T-helper 17 cell (primary cell): ENCODE measurements around the gene SRGAP1. TPM values are rescaled to one million over a fixed set of nuclear protein-coding genes. Genes with fewer than 3 reads are reported as not detected.

Experiments used
- ATAC-seq: fragments of 150-1000 bp; cut with Tn5 transposase; 2 replicates; pipeline ENCODE4 v1.10.0; 2021; ENCODE audit warnings: mild to moderate bottlenecking, moderate library complexity
- DNase-seq, 3 donors: peaks; one replicate each; pipeline versions ENCODE4 v3.0.0 to v3.0.0-alpha.2; 2020 to 2021
- H3K9me3 ChIP-seq: one replicate; pipeline ENCODE4 v1.7.0; 2013; ENCODE audit warnings: low read length, mild to moderate bottlenecking; ENCODE audit not compliant: control insufficient read depth, poor library complexity, severe bottlenecking
- H3K27ac Mint-ChIP-seq: one replicate; pipeline ENCODE4 v1.8.0; 2022; ENCODE audit warnings: mild to moderate bottlenecking, moderate library complexity, mixed read lengths
- H3K27me3 Mint-ChIP-seq: one replicate; pipeline ENCODE4 v1.8.0; 2022; ENCODE audit warnings: mixed read lengths
- H3K36me3 Mint-ChIP-seq: one replicate; pipeline ENCODE4 v1.8.0; 2022; ENCODE audit warnings: low read depth, mixed read lengths
- H3K4me1 Mint-ChIP-seq: one replicate; pipeline ENCODE4 v1.8.0; 2022; ENCODE audit warnings: mild to moderate bottlenecking, mixed read lengths
- H3K4me3 Mint-ChIP-seq: one replicate; pipeline ENCODE4 v1.8.0; 2022; ENCODE audit warnings: mild to moderate bottlenecking, moderate library complexity, mixed read lengths
- total RNA-seq, 4 donors: library from RNA in 2 of 4; stranded (reverse) in 2 of 4; gene quantifications; one replicate each; pipeline ENCODE4 v1.2.3 and lab custom pipeline; 2022 to 2026

SRGAP1 gene
- total RNA-seq, 2 donors from 2014 or later = 0.05 to 0.13 TPM

DNA sequence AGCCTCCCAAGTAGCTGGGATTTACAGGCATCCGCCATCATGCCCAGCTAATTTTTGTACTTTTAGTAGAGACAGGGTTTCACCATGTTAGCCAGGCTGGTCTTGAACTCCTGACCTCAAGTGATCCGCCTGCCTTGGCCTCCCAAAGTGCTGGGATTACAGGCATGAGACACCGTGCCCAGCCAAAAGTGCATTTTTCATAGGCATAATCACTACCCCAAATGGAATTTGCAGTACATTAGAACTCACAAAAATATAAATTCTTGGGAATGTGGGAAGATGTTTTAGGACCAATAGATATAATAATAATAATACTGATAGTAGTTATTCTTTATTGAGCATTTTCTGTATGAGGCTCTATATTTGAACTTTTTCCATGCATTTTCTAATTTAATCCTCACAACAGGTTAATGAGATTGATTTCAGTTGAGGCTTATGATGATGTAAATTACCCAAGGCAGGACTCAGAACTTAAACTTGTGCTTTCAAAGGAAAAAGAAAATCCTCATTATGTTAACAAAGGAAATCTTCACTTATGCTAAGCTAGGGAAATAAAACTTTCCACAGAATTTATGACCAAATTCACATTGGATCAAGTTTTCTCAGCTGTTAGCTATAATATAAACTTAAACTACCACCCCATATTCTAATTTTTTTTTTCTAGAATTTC lies 121.6 kb downstream of the SRGAP1 start:
- no peaks in the 10 kb centered on the region for H3K36me3 Mint-ChIP-seq
- H3K27me3 Mint-ChIP-seq = peaks cover 29% of the 10 kb centered on the region
- no peak for DNase-seq
- no peak overlapping the region for H3K27ac Mint-ChIP-seq
- H3K9me3 ChIP-seq = no peaks in the 10 kb centered on the region
- ATAC-seq = no peak
- peaks cover 4% of the 10 kb centered on the region for H3K4me1 Mint-ChIP-seq
- H3K4me3 Mint-ChIP-seq = no peak overlapping the region

DNA sequence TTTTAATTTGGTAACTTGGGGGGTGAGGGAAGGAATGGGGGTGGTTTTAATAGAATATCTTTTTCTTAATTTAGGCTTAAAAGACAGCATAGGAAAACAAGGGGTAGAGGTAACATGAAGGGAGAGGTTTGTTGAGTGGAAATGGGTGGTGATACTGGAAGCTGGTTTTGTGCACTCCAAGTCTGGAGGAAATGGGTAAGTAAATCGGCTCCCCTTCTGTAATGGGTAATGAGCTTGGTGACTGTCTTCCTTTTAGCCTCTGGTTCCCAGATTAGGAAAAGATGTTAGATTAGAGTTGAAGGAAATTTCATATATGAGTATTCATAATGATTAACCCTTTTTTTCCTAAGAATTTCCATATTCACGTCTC lies 122.1 kb downstream of the SRGAP1 start:
- no peaks in the 10 kb centered on the region for H3K9me3 ChIP-seq
- no peak for DNase-seq
- Mint-ChIP-seq H3K36me3 (no peaks in the 10 kb centered on the region), H3K4me1 (peaks cover 4% of the 10 kb centered on the region), H3K27ac (no peak overlapping the region), H3K27me3 (peaks cover 30% of the 10 kb centered on the region), H3K4me3 (no peak overlapping the region)
- ATAC-seq = no peak

DNA sequence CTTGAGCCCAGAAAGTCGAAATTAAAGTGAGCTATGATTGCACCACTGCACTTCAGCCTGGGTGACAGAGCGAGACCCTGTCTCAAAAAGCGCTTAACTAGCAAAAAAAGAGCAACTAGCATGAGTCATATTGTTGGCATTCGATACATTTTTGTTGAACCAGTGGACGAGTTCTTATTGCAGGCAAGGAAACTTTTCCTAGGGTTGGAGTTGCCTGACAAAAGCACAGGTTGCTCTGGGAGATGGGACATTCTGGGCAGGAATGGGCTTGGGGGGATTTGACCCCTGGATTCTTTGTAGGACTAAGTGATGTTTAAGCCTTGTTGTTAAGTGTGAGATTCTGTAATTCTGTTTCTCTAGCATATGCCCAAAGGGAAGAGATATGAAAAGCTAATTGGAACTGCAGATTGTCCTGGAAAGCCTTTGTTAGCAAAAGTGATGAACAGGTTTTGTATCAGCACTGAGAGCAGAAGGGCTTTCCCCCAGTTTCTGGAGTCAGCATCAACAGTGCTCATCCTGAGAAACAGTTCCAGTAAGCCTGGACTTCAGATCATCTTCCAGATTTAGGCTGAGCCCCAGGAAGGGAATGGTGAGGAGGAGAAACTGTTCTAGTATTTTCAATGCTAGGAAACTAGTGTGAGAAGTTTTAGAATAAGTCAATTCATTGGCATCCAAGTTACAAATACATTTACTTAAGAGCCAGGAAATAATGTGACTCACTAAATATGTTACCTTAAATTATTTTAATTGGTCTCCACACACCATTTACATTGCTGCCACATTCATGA lies 123.1 kb downstream of the SRGAP1 start:
- Mint-ChIP-seq H3K4me1 (peaks cover 4% of the 10 kb centered on the region), H3K4me3 (no peak overlapping the region), H3K36me3 (no peaks in the 10 kb centered on the region), H3K27me3 (peaks cover 27% of the 10 kb centered on the region), H3K27ac (no peak overlapping the region)
- H3K9me3 ChIP-seq = no peaks in the 10 kb centered on the region
- DNase-seq = no peak
- ATAC-seq = no peak

DNA sequence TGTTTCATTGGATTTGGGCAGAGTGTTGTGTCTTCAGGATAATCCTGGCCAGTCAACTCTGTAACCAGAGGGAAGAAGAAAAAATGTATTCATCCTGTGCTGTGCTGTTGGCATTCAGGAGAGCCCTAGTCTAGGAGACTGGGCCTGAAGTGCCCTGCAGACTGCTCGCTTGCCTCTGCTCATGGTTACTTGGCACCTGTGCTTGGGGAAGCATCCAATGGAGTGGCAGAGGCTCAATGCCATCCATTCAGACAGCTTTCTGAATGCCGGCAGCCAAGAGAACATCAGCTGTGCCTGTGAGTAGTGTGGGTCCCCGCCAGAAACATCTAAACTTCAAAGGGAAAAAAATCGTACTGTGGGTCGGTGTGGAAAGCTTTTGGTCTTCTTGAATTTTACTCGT lies 124.2 kb downstream of the SRGAP1 start:
- H3K4me1 Mint-ChIP-seq = peaks cover 4% of the 10 kb centered on the region
- H3K9me3 ChIP-seq = no peaks in the 10 kb centered on the region
- H3K4me3 Mint-ChIP-seq = no peak overlapping the region
- no peak for DNase-seq
- peaks cover 27% of the 10 kb centered on the region for H3K27me3 Mint-ChIP-seq
- no peak overlapping the region for H3K27ac Mint-ChIP-seq
- no peak for ATAC-seq
- no peaks in the 10 kb centered on the region for H3K36me3 Mint-ChIP-seq

DNA sequence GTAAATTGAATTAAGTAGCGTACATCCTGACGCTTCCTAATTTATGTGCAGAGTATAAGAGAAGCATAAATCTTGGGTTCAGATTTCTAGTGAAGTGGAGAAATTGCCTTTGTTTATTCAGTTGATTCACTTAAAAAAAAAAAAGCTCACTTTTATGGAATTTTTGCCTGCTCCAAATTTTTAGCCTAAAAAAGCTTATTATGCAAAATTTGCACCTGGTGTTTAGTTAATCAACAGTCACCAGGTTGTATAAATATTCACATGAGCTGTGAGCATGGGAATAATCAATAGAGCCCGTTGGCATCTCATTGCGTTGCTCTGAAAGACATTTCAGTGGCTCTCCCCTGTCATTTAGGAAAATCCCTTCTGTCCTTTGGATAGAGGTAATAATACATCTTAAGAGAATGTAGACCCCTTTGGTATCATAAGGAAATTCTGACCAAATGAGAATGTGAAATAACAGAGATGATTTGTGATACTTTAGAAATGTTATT lies 132.4 kb downstream of the SRGAP1 start:
- no peaks in the 10 kb centered on the region for H3K9me3 ChIP-seq
- DNase-seq (no peak), ATAC-seq (no peak)
- Mint-ChIP-seq H3K36me3 (no peaks in the 10 kb centered on the region), H3K27ac (no peak overlapping the region), H3K4me1 (no peaks in the 10 kb centered on the region), H3K27me3 (peaks cover 21% of the 10 kb centered on the region), H3K4me3 (no peak overlapping the region)

DNA sequence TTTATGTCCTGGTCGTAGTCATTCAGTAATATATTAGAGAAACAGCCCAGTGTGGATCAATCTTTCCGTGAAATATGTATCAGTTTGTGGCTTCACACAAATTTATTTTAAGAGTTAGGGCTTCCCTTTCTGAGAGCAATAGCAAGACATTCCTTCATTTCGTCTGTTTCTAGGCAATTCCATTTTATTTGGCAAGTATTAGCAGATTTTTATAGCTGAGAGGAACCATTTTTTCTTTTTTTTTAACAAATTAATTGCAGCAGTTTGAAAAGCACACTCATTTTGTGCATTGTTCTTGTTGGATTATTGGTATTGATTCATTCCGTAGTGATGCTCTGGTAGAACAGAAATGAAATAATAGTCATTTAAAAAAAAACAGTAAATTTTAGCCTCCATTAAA lies 132.9 kb downstream of the SRGAP1 start:
- H3K36me3 Mint-ChIP-seq = no peaks in the 10 kb centered on the region

DNA sequence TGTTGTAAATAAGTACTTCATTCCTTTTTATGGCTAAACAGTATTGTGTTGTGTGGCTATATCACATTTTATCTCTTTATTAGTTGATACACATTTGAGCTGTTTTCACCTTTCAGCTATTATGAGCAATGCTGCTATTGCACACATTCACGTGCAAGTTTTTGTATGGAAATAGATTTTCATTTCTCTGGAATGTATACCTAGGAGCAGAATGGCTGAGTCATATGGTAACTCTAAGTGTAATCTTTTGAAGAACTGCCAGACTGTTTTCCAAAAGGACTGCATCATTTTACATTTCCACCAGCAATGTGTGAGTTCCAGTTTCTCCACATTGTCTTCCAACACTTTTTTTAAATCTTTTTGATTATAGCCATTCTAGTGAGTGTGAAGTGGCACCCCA lies 134.0 kb downstream of the SRGAP1 start:
- H3K9me3 ChIP-seq = no peaks in the 10 kb centered on the region
- H3K27ac Mint-ChIP-seq = no peak overlapping the region
- ATAC-seq = no peak
- peaks cover 21% of the 10 kb centered on the region for H3K27me3 Mint-ChIP-seq
- no peaks in the 10 kb centered on the region for H3K36me3 Mint-ChIP-seq
- no peaks in the 10 kb centered on the region for H3K4me1 Mint-ChIP-seq
- DNase-seq = no peak
- H3K4me3 Mint-ChIP-seq = no peak overlapping the region

More for the DNA sequence above, 132.9 kb downstream of the SRGAP1 start:
- no peak for DNase-seq
- no peak overlapping the region for H3K4me3 Mint-ChIP-seq
- no peaks in the 10 kb centered on the region for H3K9me3 ChIP-seq
- H3K27ac Mint-ChIP-seq = no peak overlapping the region
- H3K27me3 Mint-ChIP-seq = peaks cover 21% of the 10 kb centered on the region
- ATAC-seq = no peak
- no peaks in the 10 kb centered on the region for H3K4me1 Mint-ChIP-seq

DNA sequence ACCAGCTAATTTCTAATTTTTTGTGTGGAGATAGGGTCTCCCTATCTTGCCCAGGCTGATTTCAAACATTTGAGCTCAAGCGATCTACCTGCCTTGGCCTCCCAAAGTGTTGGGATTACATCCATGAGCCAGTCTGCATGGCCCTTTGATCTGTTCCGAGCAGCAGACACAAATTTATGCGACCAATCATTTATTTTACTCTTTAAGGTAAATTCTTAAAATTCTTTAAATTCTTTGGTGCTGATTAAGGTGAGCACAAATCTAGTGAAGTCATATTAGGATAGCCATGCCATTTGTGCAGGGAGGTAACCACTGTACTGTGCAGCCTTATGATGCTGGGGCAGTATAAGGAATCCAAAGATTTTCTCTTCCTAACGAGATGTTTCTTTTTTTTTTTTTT lies 135.7 kb downstream of the SRGAP1 start:
- H3K36me3 Mint-ChIP-seq = no peaks in the 10 kb centered on the region
- H3K27me3 Mint-ChIP-seq = peaks cover 29% of the 10 kb centered on the region
- DNase-seq (no peak), ATAC-seq (no peak)
- H3K9me3 ChIP-seq = no peaks in the 10 kb centered on the region
- no peak overlapping the region for H3K4me3 Mint-ChIP-seq
- peaks cover 3% of the 10 kb centered on the region for H3K4me1 Mint-ChIP-seq
- H3K27ac Mint-ChIP-seq = no peak overlapping the region

DNA sequence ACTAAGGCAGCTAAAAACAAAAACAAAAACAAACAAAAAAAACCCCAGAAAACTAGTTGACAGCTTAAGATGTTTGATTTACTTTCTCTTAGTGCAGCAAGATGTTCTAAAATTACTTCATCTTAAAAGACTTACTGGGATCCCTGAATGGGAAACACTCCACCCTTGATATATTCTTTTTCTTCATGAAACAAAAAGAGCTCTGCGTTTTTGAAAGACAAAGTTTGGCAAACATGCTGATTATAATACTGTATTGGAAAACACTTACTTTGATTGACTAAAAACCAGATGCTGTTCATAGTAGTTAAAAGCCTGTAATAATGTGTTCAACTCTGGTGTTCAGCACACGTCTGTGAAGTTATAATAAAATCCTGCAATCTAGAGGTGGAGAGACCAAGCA lies 136.8 kb downstream of the SRGAP1 start:
- Mint-ChIP-seq H3K36me3 (no peaks in the 10 kb centered on the region), H3K27ac (no peak overlapping the region), H3K4me3 (no peak overlapping the region), H3K4me1 (peaks cover 3% of the 10 kb centered on the region), H3K27me3 (peaks cover 32% of the 10 kb centered on the region)
- H3K9me3 ChIP-seq = no peaks in the 10 kb centered on the region
- DNase-seq (no peak), ATAC-seq (no peak)

DNA sequence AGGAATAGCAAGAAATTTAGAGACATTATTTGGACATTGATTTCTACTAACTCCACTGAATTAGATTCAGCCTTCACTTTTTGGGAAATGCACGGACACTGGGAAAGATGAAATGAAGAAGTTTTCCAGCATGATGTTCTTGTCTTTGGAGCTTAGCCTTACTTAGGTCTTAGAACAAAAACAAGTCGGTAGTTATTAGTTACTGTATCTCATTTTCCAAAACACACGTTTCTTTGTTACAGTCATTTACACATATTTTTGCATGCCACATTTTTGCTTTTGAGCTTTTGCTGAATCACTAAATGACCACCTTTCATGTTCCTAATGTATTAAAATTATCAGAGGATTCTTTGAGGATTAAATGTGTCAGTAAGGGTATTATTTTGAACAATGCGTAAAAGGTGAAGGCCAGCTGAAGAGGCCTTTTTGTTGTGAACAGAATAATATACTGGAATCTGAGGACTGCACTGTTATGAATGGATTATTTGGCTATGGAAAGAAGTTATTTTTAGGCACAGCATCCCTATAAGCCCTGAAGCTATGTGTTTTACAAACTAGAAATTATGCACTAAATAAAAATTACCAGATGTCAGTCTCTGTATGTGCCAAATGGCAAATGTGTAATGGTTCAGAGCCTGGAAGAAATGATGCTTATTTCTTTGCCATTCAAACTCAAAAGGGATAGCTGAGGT lies 138.2 kb downstream of the SRGAP1 start:
- peaks cover 32% of the 10 kb centered on the region for H3K27me3 Mint-ChIP-seq
- no peak overlapping the region for H3K4me3 Mint-ChIP-seq
- no peak for ATAC-seq
- no peak overlapping the region for H3K27ac Mint-ChIP-seq
- H3K9me3 ChIP-seq = no peaks in the 10 kb centered on the region
- H3K36me3 Mint-ChIP-seq = no peaks in the 10 kb centered on the region
- peaks cover 3% of the 10 kb centered on the region for H3K4me1 Mint-ChIP-seq
- DNase-seq = no peak

DNA sequence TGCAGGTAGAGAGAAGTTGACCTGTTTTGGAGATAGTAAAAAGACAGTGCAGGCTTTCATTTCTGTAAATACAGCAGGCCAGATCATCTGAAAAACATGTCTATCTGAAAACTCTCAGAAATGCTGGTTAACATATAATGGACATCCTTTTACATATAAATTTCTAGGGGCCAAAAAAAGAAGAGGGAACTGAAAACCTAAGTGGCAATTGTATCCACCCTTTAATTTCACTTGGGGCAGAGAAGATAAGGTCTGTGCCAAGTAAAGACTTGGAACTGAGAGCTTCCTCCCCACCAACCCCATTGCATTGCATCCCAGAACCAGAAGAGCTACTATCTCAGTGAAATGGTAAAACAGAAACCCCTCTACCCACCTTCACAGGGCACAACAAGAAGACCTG lies 141.0 kb downstream of the SRGAP1 start:
- Mint-ChIP-seq H3K27me3 (peaks cover 27% of the 10 kb centered on the region), H3K27ac (no peak overlapping the region), H3K4me1 (peaks cover 5% of the 10 kb centered on the region), H3K36me3 (peaks cover 2% of the 10 kb centered on the region), H3K4me3 (no peak overlapping the region)
- no peaks in the 10 kb centered on the region for H3K9me3 ChIP-seq
- no peak for ATAC-seq
- no peak for DNase-seq

DNA sequence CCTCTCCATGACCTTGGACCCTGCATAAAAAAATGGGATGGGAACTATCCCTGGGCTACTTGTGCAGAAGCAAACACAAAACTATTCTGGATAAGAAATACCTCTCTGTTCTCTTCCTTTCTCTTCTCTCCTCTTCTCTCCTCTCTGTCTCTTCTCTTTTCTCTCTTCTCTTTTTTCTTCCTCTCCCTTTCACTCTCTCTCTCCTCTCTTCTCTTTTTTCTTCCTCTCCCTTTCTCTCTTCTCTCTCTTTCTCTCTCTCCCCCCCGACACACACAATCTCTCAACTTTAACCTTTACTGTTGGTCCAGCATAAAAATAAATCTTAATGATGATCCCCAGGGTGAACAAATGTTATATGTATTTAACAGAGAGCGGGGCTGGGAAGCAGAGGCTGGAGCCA lies 141.4 kb downstream of the SRGAP1 start:
- no peak for ATAC-seq
- Mint-ChIP-seq H3K4me1 (peaks cover 5% of the 10 kb centered on the region), H3K36me3 (peaks cover 2% of the 10 kb centered on the region), H3K27me3 (peaks cover 25% of the 10 kb centered on the region), H3K27ac (no peak overlapping the region), H3K4me3 (no peak overlapping the region)
- DNase-seq = no peak
- no peaks in the 10 kb centered on the region for H3K9me3 ChIP-seq

DNA sequence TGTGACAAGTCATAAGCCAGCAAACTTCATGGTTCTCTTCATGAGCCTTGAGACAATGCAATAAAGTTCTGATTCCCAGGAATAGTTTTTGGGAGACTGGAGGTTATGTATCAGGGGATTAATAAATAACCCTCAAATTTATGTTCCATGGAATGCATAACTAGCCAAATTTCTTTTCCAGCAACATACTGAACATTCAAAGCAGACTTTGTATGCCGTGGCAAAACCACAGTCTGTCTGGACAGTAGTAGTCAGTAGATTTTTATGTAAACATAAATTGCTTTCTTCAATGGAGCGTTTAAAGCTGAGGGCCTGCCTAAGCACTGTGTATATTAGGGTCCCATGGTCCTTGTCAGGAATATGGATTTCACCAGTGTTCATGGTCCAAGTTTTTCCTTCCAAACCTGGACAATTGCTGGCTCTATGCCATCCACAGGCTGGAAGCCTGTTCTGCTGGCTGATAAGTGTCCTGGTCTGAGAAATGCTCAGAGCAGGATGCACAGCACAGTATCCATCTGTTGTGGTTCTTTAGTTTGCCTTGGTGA lies 144.9 kb downstream of the SRGAP1 start:
- peaks cover 35% of the 10 kb centered on the region for H3K27me3 Mint-ChIP-seq
- ATAC-seq = no peak
- H3K36me3 Mint-ChIP-seq = peaks cover 2% of the 10 kb centered on the region
- H3K9me3 ChIP-seq = no peaks in the 10 kb centered on the region
- no peak overlapping the region for H3K4me3 Mint-ChIP-seq
- peaks cover 5% of the 10 kb centered on the region for H3K4me1 Mint-ChIP-seq
- DNase-seq = no peak
- no peak overlapping the region for H3K27ac Mint-ChIP-seq
